Liver (tissue), 9 donors: ENCODE data around the gene STX12. TPM values are rescaled to one million over a fixed set of nuclear protein-coding genes. Genes with fewer than 3 reads are reported as not detected.
"Not testable (repeated sequence)": the region's sequence is repeated elsewhere in the genome, so short reads cannot be mapped to it uniquely, and the experiment has no call there.

Experiments used
- DNase-seq: peaks from one replicate; pipeline ENCODE4 v3.0.0-alpha.2; 2017; ENCODE audit warnings: low spot score
- H3K27ac ChIP-seq, 2 donors: one replicate each; pipeline ENCODE4 v1.7.0; 2013; ENCODE audit warnings: inconsistent platforms in 2 of 2, low read length in 2 of 2, control low read depth in 1 of 2, low read depth in 1 of 2, mild to moderate bottlenecking in 1 of 2
- H3K27me3 ChIP-seq, 4 donors: one replicate each; pipeline versions ENCODE4 v1.6.1 to v1.7.0; 2013; ENCODE audit warnings: low read length in 3 of 4, inconsistent platforms in 1 of 4, mild to moderate bottlenecking in 1 of 4, moderate library complexity in 1 of 4; ENCODE audit not compliant: control insufficient read depth in 4 of 4, insufficient read depth in 4 of 4
- H3K36me3 ChIP-seq, 4 donors: one replicate each; pipeline versions ENCODE4 v1.6.1 to v1.7.0; 2013; ENCODE audit warnings: low read length in 3 of 4, mild to moderate bottlenecking in 3 of 4, low read depth in 1 of 4, moderate library complexity in 1 of 4; ENCODE audit not compliant: control insufficient read depth in 4 of 4, insufficient read depth in 3 of 4
- H3K4me1 ChIP-seq, 4 donors: one replicate each; pipeline versions ENCODE4 v1.6.1 to v1.7.0; 2013; ENCODE audit warnings: low read length in 3 of 4, mild to moderate bottlenecking in 3 of 4, moderate library complexity in 1 of 4; ENCODE audit not compliant: control insufficient read depth in 4 of 4, insufficient read depth in 4 of 4
- H3K4me3 ChIP-seq, 3 donors: one replicate each; pipeline versions ENCODE4 v1.6.1 to v1.7.0; 2013; ENCODE audit warnings: low read length in 3 of 3, control low read depth in 1 of 3, low read depth in 1 of 3, mild to moderate bottlenecking in 1 of 3
- H3K9ac ChIP-seq, 2 donors: one replicate each; pipeline ENCODE4 v1.7.0; 2013; ENCODE audit warnings: low read length in 2 of 2, mild to moderate bottlenecking in 2 of 2, moderate library complexity in 2 of 2, control low read depth in 1 of 2, low read depth in 1 of 2
- H3K9me3 ChIP-seq, 4 donors: one replicate each; pipeline versions ENCODE4 v1.6.1 to v1.7.0; 2013; ENCODE audit warnings: low read length in 3 of 4; ENCODE audit not compliant: control insufficient read depth in 4 of 4
- EGR1 ChIP-seq, 2 donors: IDR thresholded peaks; 2 replicates each; pipeline ENCODE4 v1.6.1; 2016 to 2018; ENCODE audit warnings: antibody characterized with exemption in 2 of 2, low read depth in 2 of 2
- FOXA1 ChIP-seq: IDR thresholded peaks from 2 replicates; pipeline ENCODE4 v1.6.1; 2016; ENCODE audit warnings: antibody characterized with exemption
- FOXA2 ChIP-seq: IDR thresholded peaks from 2 replicates; pipeline ENCODE4 v1.6.1; 2016; ENCODE audit warnings: antibody characterized with exemption
- HNF4G ChIP-seq: IDR thresholded peaks from 2 replicates; pipeline ENCODE4 v1.6.1; 2016; ENCODE audit warnings: antibody characterized with exemption
- NR2F2 ChIP-seq: IDR thresholded peaks from 2 replicates; pipeline ENCODE4 v1.6.1; 2016; ENCODE audit warnings: antibody characterized with exemption
- RAD21 ChIP-seq, 2 donors: IDR thresholded peaks; 2 replicates each; pipeline ENCODE4 v1.6.1; 2016; ENCODE audit warnings: antibody characterized with exemption in 2 of 2, mild to moderate bottlenecking in 2 of 2
- RXRA ChIP-seq, 2 donors: IDR thresholded peaks; 2 replicates each; pipeline ENCODE4 v1.6.1; 2017 to 2018; ENCODE audit warnings: antibody characterized with exemption in 2 of 2, mild to moderate bottlenecking in 1 of 2
- SP1 ChIP-seq: IDR thresholded peaks from 2 replicates; pipeline ENCODE4 v1.6.1; 2018; ENCODE audit warnings: antibody characterized with exemption, mild to moderate bottlenecking
- YY1 ChIP-seq: IDR thresholded peaks from 2 replicates; pipeline ENCODE4 v1.6.1; 2016; ENCODE audit warnings: antibody characterized with exemption, mild to moderate bottlenecking
- WGBS: extraction: QIAGEN DNeasy Blood & Tissue Kit; methylation state at CpG from one replicate; pipeline ENCODE4 v1.1.7; 2013; 5-methylcytosine and 5-hydroxymethylcytosine counted together
- polyA plus RNA-seq, 2 donors: library from polyadenylated mRNA; stranded (reverse) in 1 of 2; unstranded in 1 of 2; fragments of 200-250 nt in 1 of 2; fragments of >200 nt in 1 of 2; fragmentation: Nextera tagmentation in 1 of 2; extraction: Ambion mirVana in 1 of 2; gene quantifications; one replicate each; pipeline versions ENCODE4 v1.2.1 to v1.2.3, GENCODE V29; 2013 to 2015
- total RNA-seq, 2 donors: library from RNA; depleted of rRNA; stranded (reverse); fragments of >200 nt; gene quantifications; one replicate each; pipeline ENCODE4 v1.2.3, GENCODE V29; 2014
- TF ChIP-seq, protein P1 (sequence below): IDR thresholded peaks from 2 replicates; pipeline ENCODE4 v1.6.1; 2016; ENCODE audit warnings: antibody characterized with exemption
- TF ChIP-seq, protein P2 (sequence below): IDR thresholded peaks from 2 replicates; pipeline ENCODE4 v1.6.1; 2016; ENCODE audit warnings: antibody characterized with exemption
- TF ChIP-seq, protein P3 (sequence below): IDR thresholded peaks from 2 replicates; pipeline ENCODE4 v1.6.1; 2016; ENCODE audit warnings: antibody characterized with exemption, mild to moderate bottlenecking
- TF ChIP-seq, protein P4 (sequence below): fragments of 150-350 bp; IDR thresholded peaks from 2 replicates; pipeline ENCODE4 v1.5.1; 2017; ENCODE audit warnings: improper control_type of control experiment, low read depth, low read length; ENCODE audit not compliant: missing input control
- donor health status: healthy.
- donor health status: healthy.
- donor health status: healthy.
- donor health status: healthy.
- donor health status: healthy.

Gene STX12
- total and polyA plus RNA-seq, 4 donors: 10.0 to 23.3 (median 13.7) TPM

DNA sequence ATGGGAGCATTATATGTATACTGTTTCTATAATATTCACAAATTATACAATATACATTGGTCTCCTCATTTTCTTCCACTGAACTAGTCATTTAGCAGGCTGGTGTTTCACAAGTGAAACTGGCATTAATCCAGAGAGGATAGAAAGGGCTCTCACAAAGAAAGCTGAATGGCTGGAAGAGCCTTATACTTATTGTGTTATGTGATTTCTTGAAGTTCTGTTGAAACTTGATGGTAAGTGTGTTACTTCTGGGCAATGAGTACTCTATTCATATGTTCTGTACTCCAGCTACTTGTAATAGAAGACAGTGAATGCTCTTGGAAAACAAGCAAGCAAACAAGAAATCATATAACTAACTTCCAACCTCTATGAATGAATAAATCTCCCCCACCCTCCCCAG is 14.9 kb downstream of the STX12 start:
- Histone ChIP-seq H3K27me3 (no peaks in the 10 kb centered on the region), H3K4me1 (peaks cover 0 to 2% (median under 1%) of the 10 kb centered on the region in 4 donors), H3K27ac (no peak overlapping the region), H3K9ac (no peak overlapping the region), H3K9me3 (no peaks in the 10 kb centered on the region), H3K4me3 (no peak overlapping the region), H3K36me3 (peaks cover 0 to 10% (median 3%) of the 10 kb centered on the region in 4 donors)
- DNase-seq: no peak
- TF ChIP-seq FOXA1 (no peak), FOXA2 (no peak)

DNA sequence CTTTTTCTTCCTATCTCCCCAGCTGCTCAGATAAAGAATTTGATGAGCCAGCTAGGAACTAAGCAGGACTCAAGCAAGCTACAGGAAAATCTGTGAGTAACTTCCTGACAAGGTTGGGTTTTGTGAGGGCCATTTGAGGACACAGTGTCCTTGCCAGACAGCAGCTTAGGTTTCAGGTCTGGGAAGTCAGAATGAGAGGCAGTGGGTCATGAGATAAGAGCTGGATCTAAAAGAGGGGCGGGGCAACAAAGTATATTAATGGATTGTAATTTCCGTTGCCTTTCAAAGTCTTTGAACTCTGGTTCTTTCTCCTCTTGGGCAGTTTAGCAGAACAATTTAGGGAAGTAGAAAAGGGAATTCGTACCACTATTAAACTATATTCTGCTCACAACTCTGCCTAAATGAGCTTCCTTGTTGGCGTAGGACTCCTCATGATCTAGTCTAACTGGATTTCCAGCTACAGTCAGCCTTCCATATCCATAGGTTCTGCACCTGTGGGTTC is 16.6 kb downstream of the STX12 start:
- TF ChIP-seq RAD21 (IDR thresholded peaks at IDR 0.05): peak in 1 of 2 donors; percentile 5
- TF ChIP-seq, protein P1, sequence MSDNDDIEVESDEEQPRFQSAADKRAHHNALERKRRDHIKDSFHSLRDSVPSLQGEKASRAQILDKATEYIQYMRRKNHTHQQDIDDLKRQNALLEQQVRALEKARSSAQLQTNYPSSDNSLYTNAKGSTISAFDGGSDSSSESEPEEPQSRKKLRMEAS: no peak
- peak; percentile 93 for TF ChIP-seq NR2F2
- TF ChIP-seq, protein P2, sequence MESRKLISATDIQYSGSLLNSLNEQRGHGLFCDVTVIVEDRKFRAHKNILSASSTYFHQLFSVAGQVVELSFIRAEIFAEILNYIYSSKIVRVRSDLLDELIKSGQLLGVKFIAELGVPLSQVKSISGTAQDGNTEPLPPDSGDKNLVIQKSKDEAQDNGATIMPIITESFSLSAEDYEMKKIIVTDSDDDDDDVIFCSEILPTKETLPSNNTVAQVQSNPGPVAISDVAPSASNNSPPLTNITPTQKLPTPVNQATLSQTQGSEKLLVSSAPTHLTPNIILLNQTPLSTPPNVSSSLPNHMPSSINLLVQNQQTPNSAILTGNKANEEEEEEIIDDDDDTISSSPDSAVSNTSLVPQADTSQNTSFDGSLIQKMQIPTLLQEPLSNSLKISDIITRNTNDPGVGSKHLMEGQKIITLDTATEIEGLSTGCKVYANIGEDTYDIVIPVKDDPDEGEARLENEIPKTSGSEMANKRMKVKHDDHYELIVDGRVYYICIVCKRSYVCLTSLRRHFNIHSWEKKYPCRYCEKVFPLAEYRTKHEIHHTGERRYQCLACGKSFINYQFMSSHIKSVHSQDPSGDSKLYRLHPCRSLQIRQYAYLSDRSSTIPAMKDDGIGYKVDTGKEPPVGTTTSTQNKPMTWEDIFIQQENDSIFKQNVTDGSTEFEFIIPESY: no peak
- peak; percentile 66 for TF ChIP-seq RXRA (IDR thresholded peaks at IDR 0.05)
- peak; percentile 55 for TF ChIP-seq SP1
- no peaks in the 10 kb centered on the region for H3K9me3 ChIP-seq
- DNase-seq: no peak
- H3K27me3 ChIP-seq: no peaks in the 10 kb centered on the region
- H3K4me3 ChIP-seq: no peak overlapping the region
- WGBS: 63% methylated on average over 4 of the region's 4 CpGs
- H3K9ac ChIP-seq: no peak overlapping the region
- peaks cover 0 to 24% (median 15%) of the 10 kb centered on the region in 4 donors for H3K36me3 ChIP-seq
- H3K4me1 ChIP-seq: peaks cover 0 to 2% (median under 1%) of the 10 kb centered on the region in 4 donors
- H3K27ac ChIP-seq: no peak overlapping the region

DNA sequence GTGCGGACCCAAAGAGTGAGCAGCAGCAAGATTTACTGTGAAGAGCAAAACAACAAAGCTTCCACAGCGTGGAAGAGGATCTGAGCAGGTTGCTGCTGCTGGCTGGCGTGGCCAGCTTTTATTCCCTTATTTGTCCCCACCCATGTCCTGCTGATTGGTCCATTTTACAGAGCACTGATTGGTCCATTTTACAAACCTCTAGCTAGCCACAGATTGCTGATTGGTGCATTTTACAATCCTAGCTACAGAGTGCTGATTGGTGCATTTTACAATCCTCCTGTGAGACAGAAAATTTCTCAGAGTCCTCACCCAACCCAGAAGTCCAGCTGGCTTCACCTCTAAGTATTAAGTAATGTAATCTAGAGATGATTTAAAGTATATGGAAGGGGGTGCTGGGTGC is 17.3 kb downstream of the STX12 start:
- H3K4me1 ChIP-seq, H3K27me3 ChIP-seq, H3K4me3 ChIP-seq, DNase-seq, H3K27ac ChIP-seq, H3K9me3 ChIP-seq, H3K9ac ChIP-seq: not testable (repeated sequence)
- 95% methylated on average over 3 of the region's 3 CpGs for WGBS
- peaks cover 1 to 29% (median 18%) of the 10 kb centered on the region in 4 donors for H3K36me3 ChIP-seq

DNA sequence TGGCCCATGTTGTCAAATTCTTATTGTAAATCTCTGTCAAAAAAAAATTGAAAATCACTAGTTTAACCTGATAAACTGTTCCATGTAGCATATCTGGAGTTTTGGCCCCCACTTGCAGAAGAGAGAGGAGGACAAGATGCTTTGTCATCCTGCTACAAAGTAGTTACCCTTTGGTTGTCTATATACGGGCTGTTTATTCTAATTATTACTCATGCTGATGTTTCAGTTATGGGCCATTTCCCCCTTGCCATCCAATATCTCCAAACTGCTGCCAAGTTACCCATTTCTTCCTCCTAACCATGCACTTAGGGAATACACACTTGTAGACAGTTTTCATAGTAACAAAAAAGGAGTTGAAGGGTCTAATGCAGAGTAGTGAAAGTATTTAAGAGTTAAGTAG is 22.6 kb downstream of the STX12 start:
- DNase-seq: no peak
- no peak overlapping the region for H3K4me3 ChIP-seq
- H3K9ac ChIP-seq: no peak overlapping the region
- no peak overlapping the region for H3K27ac ChIP-seq
- H3K36me3 ChIP-seq: peaks cover 1 to 52% (median 35%) of the 10 kb centered on the region in 4 donors
- WGBS: 78% methylated on average over 1 of the region's 1 CpG
- H3K4me1 ChIP-seq: no peaks in the 10 kb centered on the region
- H3K9me3 ChIP-seq: no peaks in the 10 kb centered on the region
- H3K27me3 ChIP-seq: no peaks in the 10 kb centered on the region
- TF ChIP-seq, protein P3, sequence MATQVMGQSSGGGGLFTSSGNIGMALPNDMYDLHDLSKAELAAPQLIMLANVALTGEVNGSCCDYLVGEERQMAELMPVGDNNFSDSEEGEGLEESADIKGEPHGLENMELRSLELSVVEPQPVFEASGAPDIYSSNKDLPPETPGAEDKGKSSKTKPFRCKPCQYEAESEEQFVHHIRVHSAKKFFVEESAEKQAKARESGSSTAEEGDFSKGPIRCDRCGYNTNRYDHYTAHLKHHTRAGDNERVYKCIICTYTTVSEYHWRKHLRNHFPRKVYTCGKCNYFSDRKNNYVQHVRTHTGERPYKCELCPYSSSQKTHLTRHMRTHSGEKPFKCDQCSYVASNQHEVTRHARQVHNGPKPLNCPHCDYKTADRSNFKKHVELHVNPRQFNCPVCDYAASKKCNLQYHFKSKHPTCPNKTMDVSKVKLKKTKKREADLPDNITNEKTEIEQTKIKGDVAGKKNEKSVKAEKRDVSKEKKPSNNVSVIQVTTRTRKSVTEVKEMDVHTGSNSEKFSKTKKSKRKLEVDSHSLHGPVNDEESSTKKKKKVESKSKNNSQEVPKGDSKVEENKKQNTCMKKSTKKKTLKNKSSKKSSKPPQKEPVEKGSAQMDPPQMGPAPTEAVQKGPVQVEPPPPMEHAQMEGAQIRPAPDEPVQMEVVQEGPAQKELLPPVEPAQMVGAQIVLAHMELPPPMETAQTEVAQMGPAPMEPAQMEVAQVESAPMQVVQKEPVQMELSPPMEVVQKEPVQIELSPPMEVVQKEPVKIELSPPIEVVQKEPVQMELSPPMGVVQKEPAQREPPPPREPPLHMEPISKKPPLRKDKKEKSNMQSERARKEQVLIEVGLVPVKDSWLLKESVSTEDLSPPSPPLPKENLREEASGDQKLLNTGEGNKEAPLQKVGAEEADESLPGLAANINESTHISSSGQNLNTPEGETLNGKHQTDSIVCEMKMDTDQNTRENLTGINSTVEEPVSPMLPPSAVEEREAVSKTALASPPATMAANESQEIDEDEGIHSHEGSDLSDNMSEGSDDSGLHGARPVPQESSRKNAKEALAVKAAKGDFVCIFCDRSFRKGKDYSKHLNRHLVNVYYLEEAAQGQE: no peak
- TF ChIP-seq YY1 (no peak), NR2F2 (no peak), RXRA (IDR thresholded peaks at IDR 0.05) (no peak), SP1 (no peak), FOXA1 (no peak), EGR1 (IDR thresholded peaks at IDR 0.05; ENCODE audit: low read depth in 2 of 2) (no peak), HNF4G (no peak)
- TF ChIP-seq, protein P1: no peak
- TF ChIP-seq, protein P2: no peak
- TF ChIP-seq, protein P4, sequence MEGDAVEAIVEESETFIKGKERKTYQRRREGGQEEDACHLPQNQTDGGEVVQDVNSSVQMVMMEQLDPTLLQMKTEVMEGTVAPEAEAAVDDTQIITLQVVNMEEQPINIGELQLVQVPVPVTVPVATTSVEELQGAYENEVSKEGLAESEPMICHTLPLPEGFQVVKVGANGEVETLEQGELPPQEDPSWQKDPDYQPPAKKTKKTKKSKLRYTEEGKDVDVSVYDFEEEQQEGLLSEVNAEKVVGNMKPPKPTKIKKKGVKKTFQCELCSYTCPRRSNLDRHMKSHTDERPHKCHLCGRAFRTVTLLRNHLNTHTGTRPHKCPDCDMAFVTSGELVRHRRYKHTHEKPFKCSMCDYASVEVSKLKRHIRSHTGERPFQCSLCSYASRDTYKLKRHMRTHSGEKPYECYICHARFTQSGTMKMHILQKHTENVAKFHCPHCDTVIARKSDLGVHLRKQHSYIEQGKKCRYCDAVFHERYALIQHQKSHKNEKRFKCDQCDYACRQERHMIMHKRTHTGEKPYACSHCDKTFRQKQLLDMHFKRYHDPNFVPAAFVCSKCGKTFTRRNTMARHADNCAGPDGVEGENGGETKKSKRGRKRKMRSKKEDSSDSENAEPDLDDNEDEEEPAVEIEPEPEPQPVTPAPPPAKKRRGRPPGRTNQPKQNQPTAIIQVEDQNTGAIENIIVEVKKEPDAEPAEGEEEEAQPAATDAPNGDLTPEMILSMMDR: no peak
